Frontal cortex (tissue), 4 donors: ENCODE data around the gene GAREM1. TPM values are rescaled to one million over a fixed set of nuclear protein-coding genes. Genes with fewer than 3 reads are reported as not detected.

Source experiments
- DNase-seq, 2 donors: peaks; one replicate each; pipeline ENCODE4 v3.0.0; 2012; ENCODE audit warnings: low spot score in 2 of 2
- FAIRE-seq: peaks from 2 replicates; lab custom pipeline; 2012; peaks lifted over from hg19 to GRCh38; lab: Jason Lieb, UNC
- total RNA-seq: library from RNA; depleted of rRNA; stranded (reverse); fragments of >200 nt; gene quantifications from one replicate; pipeline ENCODE4 v1.2.3, GENCODE V29; 2014
- donor health status: control.
- donor health status: control.
- donor health status: control.

Gene GAREM1
- total RNA-seq, 1 donor from 2014 or later, result 35.9 TPM

DNA sequence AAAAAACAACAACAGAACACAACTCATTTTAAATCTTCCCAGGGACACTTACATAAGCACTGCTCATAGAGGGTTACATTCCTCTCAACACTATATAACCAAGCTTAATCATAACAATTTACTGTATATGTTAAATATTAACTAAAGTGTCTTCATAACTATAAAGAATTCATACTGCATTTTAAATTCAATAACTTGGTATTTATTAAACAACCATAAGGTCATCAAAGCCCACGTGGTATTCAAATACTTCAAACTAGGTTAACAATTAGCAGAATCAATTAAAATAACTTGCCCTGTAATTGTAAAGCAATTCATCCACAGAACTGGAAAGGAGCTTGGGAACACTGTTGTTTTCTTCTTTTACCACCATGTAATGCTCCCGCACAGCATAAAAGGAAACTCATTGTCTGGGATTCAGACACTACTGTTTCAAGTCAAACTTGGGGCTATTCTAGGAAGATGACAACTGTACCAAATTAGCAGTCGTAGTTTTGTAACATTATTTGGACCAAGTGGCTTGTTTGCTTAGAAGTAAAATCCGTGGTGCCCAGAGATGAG is 10.4 kb downstream of the GAREM1 start:
- no peak for DNase-seq
- FAIRE-seq, result no peak

DNA sequence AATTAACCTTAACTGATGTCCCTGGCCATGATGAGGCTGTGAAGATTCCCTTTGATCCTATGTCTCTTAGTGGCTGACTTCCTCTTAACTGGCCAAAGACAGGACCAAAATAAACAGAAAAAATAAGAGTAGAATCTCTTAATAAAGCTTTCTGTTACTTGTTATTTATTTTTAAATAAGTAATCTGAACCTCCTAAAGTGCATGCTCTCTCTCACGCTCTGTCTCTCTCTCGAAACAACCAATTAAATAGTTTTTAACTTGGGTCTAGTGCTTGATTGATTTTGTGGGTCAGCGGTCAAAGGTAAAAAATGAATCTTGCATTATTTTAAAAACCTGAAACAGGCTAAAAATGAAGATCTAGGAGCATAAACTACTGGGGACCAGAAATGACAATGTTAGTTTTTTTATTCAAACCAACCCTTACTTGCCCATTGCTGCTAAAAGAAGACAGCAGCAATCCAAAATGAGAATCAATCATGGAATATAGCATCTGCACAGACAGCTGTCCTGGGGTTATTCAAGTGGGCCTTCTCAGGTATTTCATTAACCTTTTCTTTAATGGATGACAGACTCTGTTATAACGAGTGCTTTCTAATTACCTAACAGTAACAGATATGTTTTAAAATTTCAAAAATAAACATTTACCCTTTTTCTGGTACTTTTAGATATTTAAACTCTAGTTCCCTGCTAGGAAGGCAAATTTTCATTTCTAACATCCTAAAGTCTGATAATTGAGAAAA is 11.2 kb downstream of the GAREM1 start:
- no peak for DNase-seq

GRCh38 chr18:32455361-32455760 is 15.3 kb downstream of the GAREM1 start:
- DNase-seq (no peak), FAIRE-seq (no peak)

More for the DNA sequence above, 11.2 kb downstream of the GAREM1 start:
- no peak for FAIRE-seq

DNA sequence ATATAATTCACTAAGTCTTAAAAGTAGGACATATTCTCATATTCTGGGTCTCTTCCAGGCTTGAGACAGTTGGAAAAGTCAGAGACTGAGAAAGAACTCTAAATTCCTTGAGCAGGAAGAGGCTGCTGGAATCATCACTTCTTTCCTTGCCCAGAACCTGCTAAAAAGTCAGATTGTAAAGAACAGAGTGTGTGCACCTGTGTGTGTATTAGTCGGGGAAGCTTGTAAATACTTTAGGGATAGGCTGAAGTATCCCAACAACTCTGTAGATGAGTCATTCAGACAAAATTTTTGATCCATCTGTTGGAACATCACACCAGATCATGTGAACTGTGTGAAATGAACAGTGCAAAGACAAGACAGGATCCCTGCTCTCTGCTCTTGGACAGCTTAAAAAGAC is 16.1 kb downstream of the GAREM1 start:
- no peak for FAIRE-seq
- no peak for DNase-seq

GRCh38 chr18:32450874-32451273 is 19.8 kb downstream of the GAREM1 start:
- no peak for FAIRE-seq
- DNase-seq, result no peak

DNA sequence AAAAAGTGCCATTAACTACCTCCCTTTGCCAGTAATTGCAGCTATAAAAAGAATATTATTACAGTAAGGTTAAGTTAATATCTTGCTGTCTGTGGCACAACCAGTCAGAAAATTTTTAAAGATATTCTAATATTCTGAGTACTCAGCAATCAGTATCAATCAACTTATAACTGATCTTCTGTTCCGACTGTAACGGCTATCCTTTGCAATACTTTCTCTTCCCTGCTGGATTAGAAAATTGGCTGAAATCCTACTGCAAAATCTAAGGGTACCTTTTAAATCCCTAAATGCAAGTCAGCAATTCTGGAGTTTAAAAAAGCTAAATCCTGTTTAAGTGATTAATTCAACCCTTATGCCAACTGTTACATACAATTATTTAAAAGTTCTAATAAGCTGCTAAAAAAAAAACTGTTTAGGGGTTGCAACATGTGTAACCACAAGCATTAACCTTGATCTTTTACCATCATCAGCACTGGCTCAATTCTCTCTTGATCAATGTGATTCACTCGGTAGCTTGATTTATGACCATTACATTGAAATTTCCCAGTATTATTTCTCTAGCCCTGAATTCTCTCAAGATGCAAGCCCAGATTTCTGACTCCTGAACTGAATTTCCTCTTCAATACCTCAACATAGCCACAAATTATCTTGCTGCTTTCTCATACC is 20.5 kb downstream of the GAREM1 start:
- DNase-seq, result no peak

GRCh38 chr18:32446780-32447179 is 23.9 kb downstream of the GAREM1 start:
- FAIRE-seq, result no peak
- DNase-seq, result no peak

More for the DNA sequence above, 20.5 kb downstream of the GAREM1 start:
- FAIRE-seq, result no peak

- no peak for DNase-seq
- no peak for FAIRE-seq
Measured at GRCh38 chr18:32445846-32446245, 24.8 kb downstream of the GAREM1 start.

GRCh38 chr18:32443706-32444215 is 26.9 kb downstream of the GAREM1 start:
- DNase-seq (no peak), FAIRE-seq (no peak)

GRCh38 chr18:32443033-32443705 is 27.5 kb downstream of the GAREM1 start:
- FAIRE-seq (no peak), DNase-seq (no peak)

DNA sequence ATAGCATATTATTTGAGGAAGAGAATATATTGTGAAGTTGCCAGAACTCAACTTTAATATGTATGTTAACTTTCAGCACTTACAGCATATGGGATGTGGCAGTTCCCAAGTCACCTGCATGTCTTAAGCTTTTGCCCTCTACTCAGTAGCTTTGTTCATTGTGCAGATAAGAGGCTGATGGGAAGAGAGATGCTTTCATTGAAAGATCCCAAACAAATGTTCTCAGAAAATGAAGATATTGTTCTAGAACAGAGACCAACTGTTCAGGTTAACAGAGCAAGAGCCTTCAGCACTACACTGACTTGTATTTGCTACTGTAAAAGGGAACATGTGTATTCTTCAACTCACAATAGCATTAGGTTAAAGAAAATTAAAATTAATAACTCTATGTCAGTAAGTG is 28.1 kb downstream of the GAREM1 start:
- DNase-seq (no peak), FAIRE-seq (no peak)

DNA sequence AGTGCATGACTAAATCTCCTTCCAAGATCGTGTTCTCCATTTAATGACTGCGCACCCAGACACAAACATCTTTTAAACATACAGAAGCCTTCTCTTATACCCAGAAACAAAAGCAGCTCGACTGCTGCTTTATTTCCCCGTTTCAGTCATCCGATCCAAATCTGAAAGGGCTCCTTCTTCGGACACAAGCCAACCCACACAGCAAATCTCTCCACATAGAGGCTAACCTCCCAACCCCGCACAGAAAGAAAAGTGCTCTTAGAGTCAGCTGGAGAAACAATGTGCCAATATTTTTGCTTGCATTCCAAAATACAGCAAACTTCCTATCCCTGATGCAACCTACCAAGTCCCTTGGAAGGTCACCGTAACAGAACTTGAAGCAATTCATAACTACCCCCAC is 29.1 kb downstream of the GAREM1 start:
- DNase-seq (no peak), FAIRE-seq (no peak)

DNA sequence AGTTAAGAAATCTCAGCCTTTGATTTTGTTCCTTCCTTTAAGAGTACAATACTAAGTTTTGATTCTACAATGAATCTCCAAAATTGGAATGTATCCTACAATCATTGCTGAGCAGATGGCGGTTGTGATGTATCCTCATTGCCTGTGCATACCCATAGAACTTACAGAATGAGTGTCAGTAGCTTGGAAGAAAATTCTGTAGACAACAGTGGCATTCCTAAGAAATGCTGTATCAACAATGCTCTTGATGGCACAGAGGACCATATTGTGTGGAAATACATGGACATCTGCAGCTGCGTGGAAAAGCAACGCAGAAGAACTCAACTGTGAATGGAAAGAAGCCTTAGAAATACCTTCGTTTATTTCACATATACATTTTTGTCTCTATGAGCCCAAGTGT is 30.2 kb downstream of the GAREM1 start:
- DNase-seq (no peak), FAIRE-seq (no peak)

DNA sequence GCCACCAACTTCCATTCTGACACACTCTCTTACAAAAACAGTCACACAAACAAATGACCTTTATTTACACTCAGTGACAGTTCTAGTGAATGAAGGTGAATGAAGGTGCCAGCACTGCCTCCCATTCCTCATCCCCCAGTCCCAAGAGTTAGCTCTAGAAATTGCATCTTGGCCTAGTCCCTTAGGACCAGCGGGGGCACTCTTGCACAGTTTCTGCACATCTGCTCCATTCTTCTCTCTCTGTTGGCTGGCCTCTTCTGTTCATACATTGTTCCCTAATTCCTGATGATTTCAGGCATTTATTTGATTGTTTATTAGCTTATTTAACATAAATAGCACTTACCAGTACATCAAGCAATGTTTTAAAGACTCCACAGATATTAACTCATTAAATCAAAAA is 30.9 kb downstream of the GAREM1 start:
- FAIRE-seq (no peak), DNase-seq (no peak)

DNA sequence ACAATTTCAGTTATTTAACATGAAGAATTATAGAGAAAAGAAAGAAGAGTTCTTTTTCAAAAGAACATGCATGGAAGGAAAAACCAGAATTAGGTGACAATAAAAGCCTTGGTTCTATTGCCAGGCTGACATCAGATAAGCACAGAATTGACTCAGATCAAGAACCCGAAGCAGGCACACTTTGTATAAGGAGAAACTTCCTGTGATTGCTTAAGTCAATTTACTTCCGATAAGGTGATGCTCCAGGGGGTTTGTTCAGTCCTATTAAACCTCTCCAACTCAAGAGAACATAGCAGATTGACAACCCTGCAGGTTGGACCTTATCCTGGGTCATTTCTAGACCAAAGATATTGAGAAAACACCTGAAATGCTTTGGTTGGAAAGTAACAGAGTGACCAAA is 31.4 kb downstream of the GAREM1 start:
- DNase-seq (no peak), FAIRE-seq (no peak)

GRCh38 chr18:32438173-32438572 is 32.5 kb downstream of the GAREM1 start:
- FAIRE-seq, result no peak
- DNase-seq, result no peak

DNA sequence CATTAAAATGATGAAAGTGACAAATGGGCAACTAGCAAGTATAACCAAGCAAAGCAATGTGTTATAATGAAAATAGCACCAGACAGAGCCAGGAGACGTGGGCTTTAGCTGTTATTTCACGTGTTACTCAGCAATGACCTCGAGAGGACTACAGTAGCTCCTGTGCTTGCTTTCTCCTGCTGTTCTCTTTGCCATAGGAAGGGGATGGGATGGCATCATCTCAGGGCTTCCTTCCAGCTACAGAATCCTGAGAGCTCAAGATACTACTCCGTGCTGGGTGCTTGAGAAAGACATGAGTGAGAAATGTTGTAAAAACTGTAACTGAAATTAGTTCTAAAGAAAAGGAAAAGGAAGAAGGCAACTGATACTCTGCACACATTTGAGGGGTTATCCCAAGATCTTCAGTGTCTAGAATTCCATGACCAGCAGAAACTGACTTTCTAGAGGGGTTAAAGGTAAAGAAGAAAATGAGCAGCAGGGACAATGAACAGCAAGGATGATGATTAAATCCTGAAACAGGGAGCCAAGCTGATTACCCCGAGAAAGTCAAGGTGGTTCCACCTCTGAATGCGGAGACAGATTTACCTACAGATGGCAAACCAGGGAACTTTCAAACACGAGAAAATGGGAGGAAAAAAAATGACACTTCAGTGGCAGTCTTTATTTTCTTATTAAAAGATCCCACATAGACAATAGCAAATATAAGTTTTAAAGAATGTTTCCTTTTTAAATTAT is 33.4 kb downstream of the GAREM1 start:
- FAIRE-seq, result no peak
- DNase-seq, result no peak

DNA sequence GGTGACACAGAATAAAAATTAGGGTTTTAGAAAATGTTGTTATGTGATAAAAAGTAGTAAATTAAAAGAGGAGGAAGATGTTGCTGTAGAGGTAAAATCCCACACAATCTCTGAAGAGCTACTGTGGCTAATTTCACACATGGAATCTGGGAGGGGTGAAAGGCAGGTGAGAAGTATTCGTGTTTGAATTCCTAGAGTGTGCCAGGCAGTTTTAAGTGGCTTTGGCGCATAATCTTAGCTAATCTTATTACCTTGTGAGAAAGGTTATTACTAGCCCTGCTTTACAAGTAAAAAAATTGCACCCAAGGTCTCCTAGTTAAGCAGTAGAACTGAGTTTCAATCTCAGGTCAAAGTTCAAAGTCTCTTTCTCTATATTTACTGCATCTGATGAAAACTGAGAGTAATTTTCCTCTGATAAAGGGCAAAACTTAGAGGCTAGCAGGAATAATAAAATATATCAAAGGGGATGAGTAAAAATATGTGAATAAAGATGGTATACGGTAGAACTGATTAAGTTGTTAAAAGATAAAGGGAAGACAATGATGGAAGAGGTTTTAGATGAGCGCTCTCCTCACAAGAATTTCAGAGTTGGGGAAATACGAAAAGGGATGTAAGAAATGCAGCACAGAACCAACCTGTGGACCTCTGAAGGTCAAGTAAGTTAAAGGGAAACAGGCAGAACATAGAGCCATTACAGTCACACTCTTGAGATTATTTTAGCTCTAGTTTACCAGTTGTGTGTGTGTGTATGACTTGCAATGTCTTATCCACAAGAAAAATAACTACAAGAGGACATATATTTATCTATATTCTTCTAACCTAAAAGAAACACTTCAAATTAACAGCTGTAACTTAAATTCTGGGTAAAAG is 34.8 kb downstream of the GAREM1 start:
- no peak for FAIRE-seq
- DNase-seq, result no peak

- no peak for FAIRE-seq
Measured at GRCh38 chr18:32431753-32432152, 38.9 kb downstream of the GAREM1 start.

More at GRCh38 chr18:32431753-32432152, 38.9 kb downstream of the GAREM1 start:
- DNase-seq, result no peak
